ENCODE results near the gene PLCB4. TPM values are rescaled to one million over a fixed set of nuclear protein-coding genes. Genes with fewer than 3 reads are reported as not detected.

The PLCB4 gene
- polyA plus RNA-seq, 3 donors, result not detected

DNA sequence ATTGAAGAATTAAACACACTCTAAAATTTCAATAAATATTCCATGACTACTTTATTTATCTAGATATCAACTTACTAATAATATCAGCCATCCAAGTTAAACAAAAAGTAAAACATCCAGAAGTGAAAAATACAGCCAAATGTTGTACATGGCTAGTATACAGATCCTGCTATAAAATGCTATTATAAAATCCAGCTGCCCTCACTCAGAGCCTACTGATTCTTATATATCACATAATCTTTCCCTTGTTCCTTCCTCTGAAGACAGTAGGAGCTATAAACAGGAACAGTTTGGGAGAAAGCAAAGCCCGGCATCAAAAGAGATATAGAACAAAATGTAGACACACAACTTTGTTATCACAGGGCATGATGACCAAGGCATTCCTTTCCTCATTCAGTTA is 212.9 kb downstream of the PLCB4 start:
- Histone ChIP-seq H3K36me3 (replicated peaks in 1 of 2; ENCODE audit: control insufficient read depth in 1 of 2, insufficient read depth in 2 of 2, low read length in 2 of 2) (no peaks in the 10 kb centered on the region), H3K9me3 (replicated peaks in 1 of 2; ENCODE audit: control insufficient read depth in 1 of 2, insufficient read depth in 1 of 2, low read length in 2 of 2) (no peaks in the 10 kb centered on the region), H3K27ac (ENCODE audit: low read depth in 1 of 2, low read length in 2 of 2) (no peak overlapping the region), H3K27me3 (ENCODE audit: control insufficient read depth in 2 of 2, insufficient read depth in 2 of 2, low read length in 2 of 2) (no peaks in the 10 kb centered on the region), H4K20me1 (ENCODE audit: insufficient read depth, low read length) (no peaks in the 10 kb centered on the region), H2AFZ (ENCODE audit: insufficient read depth, low read depth, low read length, poor library complexity, severe bottlenecking) (no peak overlapping the region), H3K9ac (ENCODE audit: insufficient read depth, low read length, poor library complexity, severe bottlenecking) (no peak overlapping the region), H3K4me3 (replicated peaks in 1 of 3; ENCODE audit: low read depth in 2 of 3, low read length in 3 of 3) (no peak overlapping the region), H3K4me2 (replicated peaks; ENCODE audit: extremely low read depth, low read length, poor library complexity, severe bottlenecking) (no peak overlapping the region), H3K4me1 (ENCODE audit: control insufficient read depth in 1 of 2, insufficient read depth in 2 of 2, low read length in 2 of 2) (no peaks in the 10 kb centered on the region), H3K79me2 (ENCODE audit: insufficient read depth, low read length) (no peaks in the 10 kb centered on the region)
- Mint-ChIP-seq H3K27me3 (ENCODE audit: low read depth in 3 of 3) (peaks cover 0 to 4% (median 0%) of the 10 kb centered on the region in 3 donors), H3K9me3 (no peaks in the 10 kb centered on the region), H3K27ac (no peak overlapping the region), H3K4me3 (no peak overlapping the region), H3K4me1 (no peaks in the 10 kb centered on the region), H3K36me3 (no peaks in the 10 kb centered on the region)
- no CpG with 5 or more reads among the region's 1 CpG for WGBS (ENCODE audit: insufficient coverage)
- TF ChIP-seq CTCF (IDR thresholded peaks at IDR 0.05), result no peak
- no peak for DNase-seq
- intact Hi-C loops (cut with micrococcal nuclease), result no loop called here

GRCh38 chr20:9285617-9286016 is 216.7 kb downstream of the PLCB4 start:
- no peaks in the 10 kb centered on the region for H3K36me3 ChIP-seq (replicated peaks in 1 of 2; ENCODE audit: control insufficient read depth in 1 of 2, insufficient read depth in 2 of 2, low read length in 2 of 2)
- WGBS (ENCODE audit: insufficient coverage), result 100% methylated on average over 1 of the region's 2 CpGs
- H3K27me3 ChIP-seq (ENCODE audit: control insufficient read depth in 2 of 2, insufficient read depth in 2 of 2, low read length in 2 of 2), result no peaks in the 10 kb centered on the region
- no peak overlapping the region for H3K27ac ChIP-seq (ENCODE audit: low read depth in 1 of 2, low read length in 2 of 2)
- intact Hi-C loops (cut with micrococcal nuclease), result no loop called here
- Mint-ChIP-seq H3K27ac (no peak overlapping the region), H3K27me3 (ENCODE audit: low read depth in 3 of 3) (peaks cover 0 to 3% (median 0%) of the 10 kb centered on the region in 3 donors), H3K4me3 (no peak overlapping the region), H3K36me3 (no peaks in the 10 kb centered on the region), H3K4me1 (no peaks in the 10 kb centered on the region), H3K9me3 (peaks cover 0 to 2% (median 0%) of the 10 kb centered on the region in 7 donors)
- no peaks in the 10 kb centered on the region for H3K9me3 ChIP-seq (replicated peaks in 1 of 2; ENCODE audit: control insufficient read depth in 1 of 2, insufficient read depth in 1 of 2, low read length in 2 of 2)
- H3K4me3 ChIP-seq (replicated peaks in 1 of 3; ENCODE audit: low read depth in 2 of 3, low read length in 3 of 3), result no peak overlapping the region
- H3K79me2 ChIP-seq (ENCODE audit: insufficient read depth, low read length), result no peaks in the 10 kb centered on the region
- no peak for DNase-seq
- no peaks in the 10 kb centered on the region for H3K4me1 ChIP-seq (ENCODE audit: control insufficient read depth in 1 of 2, insufficient read depth in 2 of 2, low read length in 2 of 2)
- H3K4me2 ChIP-seq (replicated peaks; ENCODE audit: extremely low read depth, low read length, poor library complexity, severe bottlenecking), result no peak overlapping the region
- TF ChIP-seq CTCF (IDR thresholded peaks at IDR 0.05), result no peak
- H3K9ac ChIP-seq (ENCODE audit: insufficient read depth, low read length, poor library complexity, severe bottlenecking), result no peak overlapping the region
- H4K20me1 ChIP-seq (ENCODE audit: insufficient read depth, low read length), result no peaks in the 10 kb centered on the region
- no peak overlapping the region for H2AFZ ChIP-seq (ENCODE audit: insufficient read depth, low read depth, low read length, poor library complexity, severe bottlenecking)

Data from CD14-positive monocyte (primary cell).